B cell (primary cell): ENCODE measurements around the gene ZNF789. TPM values are rescaled to one million over a fixed set of nuclear protein-coding genes. Genes with fewer than 3 reads are reported as not detected.

Experiments
- ATAC-seq: fragments of 200-7000 bp; cut with Tn5 transposase; one replicate; pipeline ENCODE4 v1.10.0; 2021; ENCODE audit warnings: low read depth, mild to moderate bottlenecking, moderate number of reproducible peaks, moderate library complexity
- CTCF ChIA-PET: fragments of 350-600 bp; sonication (Branson Sonifier 250); formaldehyde crosslinking; loops from one replicate; lab custom pipeline; 2021; ENCODE audit warnings: antibody characterized with exemption, inconsistent platforms; lab: Charles Lee
- POLR2A ChIA-PET: fragments of 350-600 bp; sonication (Branson Sonifier 250); formaldehyde crosslinking; loops from one replicate; lab custom pipeline; 2021; ENCODE audit warnings: antibody characterized with exemption; lab: Charles Lee
- DNase-seq: peaks from one replicate; pipeline ENCODE4 v3.0.0; 2013
- H2AFZ ChIP-seq: 2 replicates; pipeline ENCODE4 v1.6.1; 2012; ENCODE audit warnings: mild to moderate bottlenecking, low read depth, low read length; ENCODE audit not compliant: insufficient read depth, poor library complexity, severe bottlenecking
- H3K27ac ChIP-seq, 2 donors: 1 replicate in 1 of 2; 2 replicates in 1 of 2; pipeline ENCODE4 v1.5.1; 2012 to 2013; ENCODE audit warnings: low read length in 2 of 2, mild to moderate bottlenecking in 2 of 2, moderate library complexity in 1 of 2
- H3K27me3 ChIP-seq, 4 experiments: fragments of 200-600 bp in 1 of 4; sonication (generic) in 1 of 4; replicated peaks in 1 of 4; 1 replicate in 2 of 4; 2 replicates in 2 of 4; pipeline versions ENCODE4 v1.6.1 to v1.7.0; 2013 to 2016; ENCODE audit warnings: low read length in 3 of 4, mild to moderate bottlenecking in 2 of 4, mixed read lengths in 1 of 4, moderate library complexity in 1 of 4; ENCODE audit not compliant: insufficient read depth in 4 of 4, control insufficient read depth in 3 of 4; ENCODE audit errors: control extremely low read depth in 1 of 4
- H3K36me3 ChIP-seq, 2 experiments: replicated peaks in 1 of 2; 1 replicate in 1 of 2; 2 replicates in 1 of 2; pipeline versions ENCODE4 v1.6.1 to v1.7.1; 2013; ENCODE audit warnings: low read length in 1 of 2; ENCODE audit not compliant: insufficient read depth in 2 of 2, control insufficient read depth in 1 of 2; ENCODE audit errors: control extremely low read depth in 1 of 2, extremely low read depth in 1 of 2
- H3K4me1 ChIP-seq, 2 donors: fragments of 200-600 bp in 1 of 2; sonication (generic) in 1 of 2; 1 replicate in 1 of 2; 2 replicates in 1 of 2; pipeline versions ENCODE4 v1.5.1 to v1.6.1; 2013 to 2017; ENCODE audit warnings: low read length in 2 of 2; ENCODE audit not compliant: control insufficient read depth in 2 of 2, insufficient read depth in 2 of 2
- H3K4me2 ChIP-seq: replicated peaks from 2 replicates; pipeline ENCODE3; 2012; ENCODE audit warnings: mild to moderate bottlenecking, low read depth, low read length; ENCODE audit not compliant: poor library complexity, severe bottlenecking
- H3K4me3 ChIP-seq, 5 experiments: fragments of 200-600 bp in 1 of 5; sonication (generic) in 1 of 5; 1 replicate in 3 of 5; 2 replicates in 2 of 5; pipeline versions ENCODE4 v1.5.1 to v1.7.0; 2011 to 2016; ENCODE audit warnings: low read length in 4 of 5, mild to moderate bottlenecking in 4 of 5, low read depth in 2 of 5, control low read depth in 1 of 5, moderate library complexity in 1 of 5; ENCODE audit not compliant: insufficient read depth in 1 of 5; ENCODE audit errors: control extremely low read depth in 1 of 5, extremely low read depth in 1 of 5
- H3K79me2 ChIP-seq: fragments of 200-600 bp; sonication (generic); one replicate; pipeline ENCODE4 v1.6.0; 2016; ENCODE audit warnings: low read length; ENCODE audit not compliant: control insufficient read depth, insufficient read depth
- H3K9ac ChIP-seq: fragments of 200-600 bp; sonication (generic); 2 replicates; pipeline ENCODE4 v1.6.1; 2017; ENCODE audit warnings: mild to moderate bottlenecking, low read length, moderate library complexity
- H3K9me3 ChIP-seq, 3 donors: one replicate each; pipeline versions ENCODE4 v1.6.1 to v1.7.1; 2013; ENCODE audit warnings: low read length in 2 of 3; ENCODE audit not compliant: control insufficient read depth in 2 of 3, insufficient read depth in 1 of 3; ENCODE audit errors: control extremely low read depth in 1 of 3
- H4K20me1 ChIP-seq: 2 replicates; pipeline ENCODE4 v1.6.0; 2012; ENCODE audit warnings: mild to moderate bottlenecking, low read length; ENCODE audit not compliant: insufficient read depth, control insufficient read depth, poor library complexity, severe bottlenecking
- H3K27ac Mint-ChIP-seq: one replicate; pipeline ENCODE4 v1.8.0; 2021; ENCODE audit warnings: mixed read lengths
- H3K27me3 Mint-ChIP-seq: one replicate; pipeline ENCODE4 v1.8.0; 2021; ENCODE audit warnings: mixed read lengths
- H3K4me1 Mint-ChIP-seq: one replicate; pipeline ENCODE4 v1.8.0; 2021; ENCODE audit warnings: mixed read lengths
- H3K4me3 Mint-ChIP-seq: one replicate; pipeline ENCODE4 v1.8.0; 2021; ENCODE audit warnings: mixed read lengths
- H3K9me3 Mint-ChIP-seq: one replicate; pipeline ENCODE4 v1.8.0; 2022; ENCODE audit warnings: mixed read lengths; ENCODE audit not compliant: insufficient read depth
- CTCF ChIP-seq: fragments of 200-600 bp; IDR thresholded peaks from one replicate; pipeline ENCODE4 v1.8.0; 2022; ENCODE audit warnings: antibody characterized with exemption, mild to moderate bottlenecking
- EZH2 ChIP-seq: IDR thresholded peaks from 2 replicates; pipeline ENCODE4 v1.6.1; 2012; ENCODE audit warnings: borderline replicate concordance, low read depth, mild to moderate bottlenecking, moderate library complexity, low read length; ENCODE audit not compliant: insufficient read depth, poor library complexity, severe bottlenecking
- WGBS: methylation state at CpG from one replicate; pipeline ENCODE4 v1.1.5; 2013; ENCODE audit warnings: missing lambda C conversion rate; ENCODE audit not compliant: insufficient coverage; 5-methylcytosine and 5-hydroxymethylcytosine counted together
- intact Hi-C: fragments of 100-400 bp; cut with micrococcal nuclease; formaldehyde crosslinking; loops from one replicate; pipeline ENCODE4 v1.10.0; 2022
- polyA plus RNA-seq: library from polyadenylated mRNA; depleted of rRNA; stranded (reverse); fragments of >200 nt; gene quantifications from 2 replicates; pipeline ENCODE4 v1.2.3, GENCODE V29; 2012
- total RNA-seq, 2 donors: library from RNA; stranded (reverse); fragments of 120-200 nt in 1 of 2; gene quantifications; 1 replicate in 1 of 2; 2 replicates in 1 of 2; pipeline versions ENCODE4 v1.2.3 to v1.2.4, GENCODE V29; 2013 to 2022

ZNF789 gene
- total and polyA plus RNA-seq, 2 donors (not counting 1 experiment from before 2014, with no cell fraction given): 16.4 to 36.7 TPM

- Mint-ChIP-seq H3K9me3 (no peaks in the 10 kb centered on the region), H3K27me3 (no peaks in the 10 kb centered on the region), H3K4me3 (peak overlapping the region; percentile 96), H3K27ac (peak overlapping the region; percentile 98), H3K4me1 (peaks cover 27% of the 10 kb centered on the region)
- ChIA-PET POLR2A (interaction anchor here (0.8 to 2.7 kb wide), 5 partner anchors 47 to 1740 kb away, joined by 3 to 33 read pairs (median 5); partner anchors contain the start of genes ARPC1B, BUD31, FAM200A and FIS1), CTCF (interaction anchor here (0.8 to 1.5 kb wide), 3 partner anchors 10 to 140 kb away, joined by 4 read pairs; partner anchors contain the start of gene FAM200A)
- H3K27ac ChIP-seq: peak overlapping the region; percentile 77 to 80
- H3K4me2 ChIP-seq: peak overlapping the region; percentile 78
- peaks cover 40% of the 10 kb centered on the region for H3K79me2 ChIP-seq
- no peaks in the 10 kb centered on the region for H3K36me3 ChIP-seq
- no peaks in the 10 kb centered on the region for H4K20me1 ChIP-seq
- WGBS: 4% methylated on average over 9 of the region's 11 CpGs
- peak overlapping the region; percentile 79 for H3K9ac ChIP-seq
- H3K4me3 ChIP-seq: peak overlapping the region; percentile 76 to 96 (median 93)
- H3K4me1 ChIP-seq: peaks cover 20 to 27% of the 10 kb centered on the region in 2 donors
- TF ChIP-seq EZH2: no peak
- no peak for TF ChIP-seq CTCF
- peak overlapping the region; percentile 91 for H2AFZ ChIP-seq
- DNase-seq (no peak), ATAC-seq (no peak)
- H3K27me3 ChIP-seq: no peaks in the 10 kb centered on the region
- intact Hi-C loops: loop anchor here (1.0 to 10.0 kb wide), 4 partner anchors 47 to 580 kb away; partner anchors contain the start of genes COPS6, FAM200A, ZKSCAN1 and ZNF3
- no peaks in the 10 kb centered on the region for H3K9me3 ChIP-seq
Observed at GRCh38 chr7:99505324-99505662, 32.6 kb downstream of the ZNF789 start.

- no peak for TF ChIP-seq EZH2
- no peak for TF ChIP-seq CTCF
- Mint-ChIP-seq H3K4me3 (no peak overlapping the region), H3K27ac (no peak overlapping the region), H3K27me3 (no peaks in the 10 kb centered on the region), H3K9me3 (no peaks in the 10 kb centered on the region), H3K4me1 (peaks cover 7% of the 10 kb centered on the region)
- DNase-seq (no peak), ATAC-seq (no peak)
- Histone ChIP-seq H3K27me3 (no peaks in the 10 kb centered on the region), H3K36me3 (peaks cover 4 to 35% of the 10 kb centered on the region in 2 experiments), H3K9ac (no peak overlapping the region), H2AFZ (no peak overlapping the region), H3K79me2 (peaks cover 28% of the 10 kb centered on the region), H3K4me1 (no peaks in the 10 kb centered on the region), H3K4me2 (no peak overlapping the region), H3K27ac (no peak overlapping the region), H3K9me3 (no peaks in the 10 kb centered on the region), H3K4me3 (no peak overlapping the region), H4K20me1 (no peaks in the 10 kb centered on the region)
- no CpG with 5 or more reads among the region's 1 CpG for WGBS
- CTCF ChIA-PET: no interaction called here
- intact Hi-C loops: no loop called here
- POLR2A ChIA-PET: no interaction called here
Observed at GRCh38 chr7:99514050-99514449, 41.4 kb downstream of the ZNF789 start.
